Left kidney (tissue), 2 donors: ENCODE data around the gene HIGD1B. TPM values are rescaled to one million over a fixed set of nuclear protein-coding genes. Genes with fewer than 3 reads are reported as not detected.
A peak's percentile ranks its signal among the peaks of the same experiment; 100 is the strongest.

ENCODE experiments used
- DNase-seq: peaks from one replicate; pipeline ENCODE4 v3.0.0-alpha.2; 2013
- polyA plus RNA-seq: library from polyadenylated mRNA; unstranded; fragments of 120-200 nt; gene quantifications from one replicate; pipeline ENCODE4 v1.2.1, GENCODE V29; 2013; ENCODE audit not compliant: insufficient read length

Gene HIGD1B
- polyA plus RNA-seq, 1 donor = 1.4 TPM

DNA sequence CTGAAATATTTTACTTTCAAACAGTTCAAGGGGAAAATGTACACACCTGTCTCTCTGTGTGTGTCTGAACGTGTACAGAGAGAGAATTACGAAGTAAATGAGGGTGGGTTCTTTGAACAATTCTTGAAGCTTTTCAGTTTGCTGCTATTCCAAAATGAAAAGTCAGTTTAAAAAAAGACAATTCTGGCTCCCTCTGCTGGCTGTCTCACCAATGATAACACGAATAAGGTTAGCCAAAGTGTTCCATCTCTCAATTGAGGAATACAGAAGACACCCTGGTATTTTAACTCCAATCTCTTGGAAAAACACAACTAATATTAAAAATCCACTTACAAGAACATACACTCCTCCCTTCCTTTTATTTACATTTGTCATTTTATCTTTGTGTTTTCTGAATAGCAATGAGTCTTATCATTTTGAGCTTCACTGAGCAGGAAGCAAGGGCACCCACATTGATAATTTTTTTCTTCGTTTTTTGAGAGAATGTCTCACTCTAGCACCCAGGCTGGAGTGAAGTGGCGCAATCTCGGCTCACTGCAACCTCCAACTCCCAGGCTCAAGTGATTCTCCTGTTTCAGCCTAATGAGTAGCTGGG lies 31.0 kb downstream of the HIGD1B start:
- peak; percentile 41 for DNase-seq

DNA sequence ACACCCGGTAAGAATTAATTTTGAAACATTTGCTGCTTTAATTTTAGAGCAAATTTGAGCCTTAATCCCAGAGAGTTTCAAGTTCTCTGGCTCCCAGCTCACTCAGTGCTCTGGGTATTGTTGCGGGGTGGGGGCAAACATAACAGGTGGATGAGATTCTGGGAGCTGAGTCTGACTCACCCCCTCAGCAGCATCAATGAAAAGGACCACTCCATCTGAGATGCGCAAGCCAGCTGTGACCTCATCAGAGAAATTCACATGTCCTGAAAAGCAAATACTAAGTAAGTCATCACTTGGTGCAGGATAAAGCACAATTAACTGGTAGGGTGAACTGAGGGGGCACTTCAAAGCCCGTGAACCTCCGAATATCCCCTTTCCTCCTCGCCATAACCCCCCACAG lies 31.7 kb downstream of the HIGD1B start:
- no peak for DNase-seq

GRCh38 chr17:44880062-44880461 lies 32.4 kb downstream of the HIGD1B start:
- DNase-seq = no peak

- DNase-seq = no peak
Measured at GRCh38 chr17:44881145-44881544, 33.5 kb downstream of the HIGD1B start.

- DNase-seq = no peak
Measured at GRCh38 chr17:44884941-44885340, 37.3 kb downstream of the HIGD1B start.

GRCh38 chr17:44887016-44887415 lies 39.3 kb downstream of the HIGD1B start:
- DNase-seq = no peak

GRCh38 chr17:44887971-44888954 lies 40.6 kb downstream of the HIGD1B start:
- DNase-seq = no peak

DNA sequence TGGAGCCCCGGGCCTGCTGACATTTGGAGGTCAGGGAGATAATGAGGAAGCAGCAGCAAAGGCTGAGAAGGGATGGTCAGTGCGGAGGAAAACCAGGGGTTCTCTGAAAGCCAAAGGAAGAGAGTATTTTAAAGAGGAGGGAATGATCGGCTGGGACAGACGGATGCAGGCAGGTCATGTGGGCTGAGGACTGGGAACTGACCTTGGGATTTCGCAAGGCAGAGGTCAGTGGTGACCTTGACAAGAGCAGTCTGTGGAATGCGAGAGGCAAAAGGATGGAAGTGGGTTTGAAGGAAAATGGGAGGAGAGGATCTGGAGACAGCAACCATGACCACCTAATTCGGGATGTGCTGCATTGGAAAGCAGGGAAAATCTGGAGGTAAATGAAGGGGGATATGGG lies 41.3 kb downstream of the HIGD1B start:
- DNase-seq = no peak

- DNase-seq = no peak
Measured at GRCh38 chr17:44892250-44892649, 44.6 kb downstream of the HIGD1B start.

DNA sequence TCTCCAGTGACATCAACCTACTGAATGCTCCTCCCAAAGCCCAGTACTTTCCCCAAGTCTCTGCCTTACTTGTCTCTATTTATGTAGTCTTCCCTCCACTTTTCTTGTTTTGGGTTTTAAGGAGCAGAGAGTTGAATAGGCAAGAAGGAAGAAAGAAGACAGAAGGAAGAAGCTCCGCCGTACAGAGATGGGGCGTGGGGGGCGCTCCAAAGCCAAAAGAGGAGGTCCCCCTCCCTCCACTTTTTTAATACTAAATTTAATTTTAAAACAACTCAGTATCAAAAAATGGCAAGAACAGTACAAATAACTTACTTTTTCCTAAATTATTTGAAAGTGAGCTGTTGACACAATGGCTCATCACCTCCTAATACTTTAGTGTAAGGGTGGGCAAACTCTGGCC lies 47.0 kb downstream of the HIGD1B start:
- DNase-seq = no peak

- no peak for DNase-seq
Measured at GRCh38 chr17:44898768-44899073, 51.0 kb downstream of the HIGD1B start.

DNA sequence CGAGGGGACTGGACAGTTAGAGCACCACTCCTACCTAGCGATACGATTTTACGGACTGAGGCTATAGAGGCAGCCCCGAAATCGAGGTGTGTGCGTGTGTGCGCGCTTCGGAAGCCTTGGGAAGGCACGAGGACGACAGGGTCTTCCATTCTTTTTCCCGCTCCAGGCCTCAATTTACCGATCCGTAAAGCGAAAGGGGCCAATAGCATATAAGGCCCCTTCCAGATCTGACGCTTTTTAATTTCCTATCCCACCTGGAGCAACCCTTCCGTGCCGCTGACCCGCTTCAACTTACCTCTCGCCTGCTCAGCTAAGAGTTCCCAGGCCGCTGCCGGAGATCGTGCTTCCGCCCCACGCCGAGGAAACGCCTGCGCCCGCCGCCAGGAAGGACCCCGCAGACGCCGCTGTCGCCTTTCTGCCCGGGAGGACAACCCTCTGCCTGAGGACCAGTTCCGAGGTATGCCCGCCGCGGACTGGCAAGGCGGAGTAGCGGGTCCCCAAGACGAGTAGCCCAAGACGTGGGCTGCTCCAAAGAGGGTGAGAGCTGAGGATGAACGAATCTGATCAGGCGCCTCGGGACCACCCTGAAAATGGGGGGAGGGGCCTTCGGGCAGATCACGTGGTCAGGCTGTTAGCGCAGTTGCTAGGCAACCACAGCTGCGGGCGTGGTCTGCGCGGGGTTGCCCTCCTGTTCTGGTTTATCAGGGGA lies 51.5 kb downstream of the HIGD1B start, which contains the start of gene EFTUD2:
EFTUD2 (minus strand) TSS at position 372 of the 709 bp plus-strand sequence. CDS start 4,924 bp downstream, outside the sequence.
- peak; percentile 89 for DNase-seq

Other genes starting within 250 kb of the HIGD1B start
- 3.3 TPM for gene MEIOC, start 191.4 kb upstream of the HIGD1B start, polyA plus RNA-seq
- 41.2 TPM for gene CCDC43, start 158.1 kb upstream of the HIGD1B start, polyA plus RNA-seq
- gene DBF4B, start 139.2 kb upstream of the HIGD1B start, polyA plus RNA-seq = 21.6 TPM
- gene ADAM11, start 88.9 kb upstream of the HIGD1B start, polyA plus RNA-seq = 2.8 TPM
- 30.3 TPM for gene GJC1, start 17.6 kb upstream of the HIGD1B start, polyA plus RNA-seq
- gene EFTUD2, start 51.6 kb downstream of the HIGD1B start, polyA plus RNA-seq = 132 TPM
- gene GFAP, start 67.6 kb downstream of the HIGD1B start, polyA plus RNA-seq = 0.58 TPM
- 19.7 TPM for gene KIF18B, start 99.9 kb downstream of the HIGD1B start, polyA plus RNA-seq
- gene C1QL1, start 120.4 kb downstream of the HIGD1B start, polyA plus RNA-seq = 0.91 TPM
- 55.3 TPM for gene DCAKD, start 203.7 kb downstream of the HIGD1B start, polyA plus RNA-seq
- gene NMT1, start 213.4 kb downstream of the HIGD1B start, polyA plus RNA-seq = 71.5 TPM